ENCODE data around the gene DUSP15. TPM values are rescaled to one million over a fixed set of nuclear protein-coding genes. Genes with fewer than 3 reads are reported as not detected.
A peak's percentile ranks its signal among the peaks of the same experiment; 100 is the strongest.

The DUSP15 gene
- total RNA-seq, 2 experiments from 2014 or later, result not detected

GRCh38 chr20:31833931-31834521, 36.3 kb downstream of the DUSP15 start:
- POLR2A ChIA-PET, result no interaction called here
- Histone ChIP-seq H3K36me3 (ENCODE audit: insufficient read depth, low read length) (no peaks in the 10 kb centered on the region), H3K27me3 (ENCODE audit: control insufficient read depth in 1 of 2, insufficient read depth in 2 of 2, low read length in 2 of 2) (no peaks in the 10 kb centered on the region), H3K4me3 (ENCODE audit: low read length) (no peak overlapping the region), H3K27ac (ENCODE audit: low read depth in 1 of 2, low read length in 2 of 2) (no peak overlapping the region), H3K4me1 (ENCODE audit: insufficient read depth, low read length) (peaks cover 12% of the 10 kb centered on the region), H3K9me3 (ENCODE audit: control insufficient read depth in 1 of 2, insufficient read depth in 1 of 2, low read length in 2 of 2) (no peaks in the 10 kb centered on the region)
- ATAC-seq (ENCODE audit: poor library complexity), result no peak
- CTCF ChIA-PET, result no interaction called here
- Mint-ChIP-seq H3K4me3 (no peak overlapping the region), H3K9me3 (no peaks in the 10 kb centered on the region), H3K4me1 (ENCODE audit: low read depth) (no peaks in the 10 kb centered on the region), H3K27me3 (no peaks in the 10 kb centered on the region), H3K36me3 (ENCODE audit: low read depth) (no peaks in the 10 kb centered on the region), H3K27ac (no peak overlapping the region)
- DNase-seq, result no peak
- intact Hi-C loops (cut with DNase I, micrococcal nuclease), result no loop called here
- TF ChIP-seq CTCF (IDR thresholded peaks at IDR 0.05), result no peak

GRCh38 chr20:31833130-31833930, 37.0 kb downstream of the DUSP15 start:
- no peaks in the 10 kb centered on the region for H3K27me3 ChIP-seq (ENCODE audit: control insufficient read depth in 1 of 2, insufficient read depth in 2 of 2, low read length in 2 of 2)
- H3K27me3 Mint-ChIP-seq, result no peaks in the 10 kb centered on the region
- H3K9me3 Mint-ChIP-seq, result no peaks in the 10 kb centered on the region
- H3K4me3 Mint-ChIP-seq, result no peak overlapping the region
- ChIA-PET POLR2A (no interaction called here), CTCF (no interaction called here)
- H3K27ac Mint-ChIP-seq, result no peak overlapping the region
- H3K9me3 ChIP-seq (ENCODE audit: control insufficient read depth in 1 of 2, insufficient read depth in 1 of 2, low read length in 2 of 2), result no peaks in the 10 kb centered on the region
- H3K36me3 Mint-ChIP-seq (ENCODE audit: low read depth), result no peaks in the 10 kb centered on the region
- H3K4me3 ChIP-seq (ENCODE audit: low read length), result no peak overlapping the region
- ATAC-seq (ENCODE audit: poor library complexity), result peak; percentile 51
- H3K4me1 Mint-ChIP-seq (ENCODE audit: low read depth), result no peaks in the 10 kb centered on the region
- peak; percentile 30 to 67 (median 44) for DNase-seq
- peaks cover 12% of the 10 kb centered on the region for H3K4me1 ChIP-seq (ENCODE audit: insufficient read depth, low read length)
- H3K27ac ChIP-seq (ENCODE audit: low read depth in 1 of 2, low read length in 2 of 2), result no peak overlapping the region
- intact Hi-C loops (cut with DNase I, micrococcal nuclease), result no loop called here
- TF ChIP-seq CTCF (IDR thresholded peaks at IDR 0.05), result peak; percentile 72
- H3K36me3 ChIP-seq (ENCODE audit: insufficient read depth, low read length), result no peaks in the 10 kb centered on the region

GRCh38 chr20:31831771-31832306, 38.5 kb downstream of the DUSP15 start:
- Mint-ChIP-seq H3K27me3 (no peaks in the 10 kb centered on the region), H3K36me3 (ENCODE audit: low read depth) (no peaks in the 10 kb centered on the region), H3K4me1 (ENCODE audit: low read depth) (no peaks in the 10 kb centered on the region), H3K9me3 (no peaks in the 10 kb centered on the region), H3K4me3 (no peak overlapping the region), H3K27ac (no peak overlapping the region)
- Histone ChIP-seq H3K27me3 (ENCODE audit: control insufficient read depth in 1 of 2, insufficient read depth in 2 of 2, low read length in 2 of 2) (no peaks in the 10 kb centered on the region), H3K27ac (ENCODE audit: low read depth in 1 of 2, low read length in 2 of 2) (no peak overlapping the region), H3K4me3 (ENCODE audit: low read length) (no peak overlapping the region), H3K9me3 (ENCODE audit: control insufficient read depth in 1 of 2, insufficient read depth in 1 of 2, low read length in 2 of 2) (no peaks in the 10 kb centered on the region), H3K4me1 (ENCODE audit: insufficient read depth, low read length) (peaks cover 12% of the 10 kb centered on the region), H3K36me3 (ENCODE audit: insufficient read depth, low read length) (no peaks in the 10 kb centered on the region)
- ATAC-seq (ENCODE audit: poor library complexity) (no peak), DNase-seq (no peak)
- ChIA-PET POLR2A (no interaction called here), CTCF (no interaction called here)
- intact Hi-C loops (cut with DNase I, micrococcal nuclease), result no loop called here
- TF ChIP-seq CTCF (IDR thresholded peaks at IDR 0.05), result no peak

Data from CD4-positive, alpha-beta T cell (primary cell).